Erythroblast (primary cell): ENCODE results near the gene SRSF4.

Experiments
- GATA1 ChIP-seq: IDR thresholded peaks from 2 replicates; pipeline ENCODE4 v1.6.1; 2011; ENCODE audit warnings: low read depth, mild to moderate bottlenecking, control low read depth, low read length, moderate library complexity
- POLR2A ChIP-seq: IDR thresholded peaks from 2 replicates; pipeline ENCODE4 v1.6.1; 2011; ENCODE audit warnings: mild to moderate bottlenecking, low read length

- TF ChIP-seq POLR2A (no peak), GATA1 (no peak)
These were observed 55.5 kb downstream of the SRSF4 start for GRCh38 chr1:29126198-29126597.
